GM12872 (cell line): ENCODE results near the gene ABCG8.

Experiments
- CTCF ChIP-seq: IDR thresholded peaks from 3 replicates; pipeline ENCODE4 v1.5.1; 2011; ENCODE audit warnings: low read depth, mild to moderate bottlenecking, low read length, moderate library complexity; ENCODE audit not compliant: insufficient read depth

The ABCG8 gene

GRCh38 chr2:43877782-43878464, 39.2 kb downstream of the ABCG8 start:
- peak; percentile 98 for TF ChIP-seq CTCF

GRCh38 chr2:43879261-43879660, 40.5 kb downstream of the ABCG8 start:
- no peak for TF ChIP-seq CTCF

GRCh38 chr2:43880471-43880870, 41.7 kb downstream of the ABCG8 start:
- no peak for TF ChIP-seq CTCF

- TF ChIP-seq CTCF: no peak
Measured at GRCh38 chr2:43880952-43881351, 42.2 kb downstream of the ABCG8 start.

- TF ChIP-seq CTCF: no peak
Measured at GRCh38 chr2:43882312-43882711, 43.5 kb downstream of the ABCG8 start.

GRCh38 chr2:43884689-43885088, 45.9 kb downstream of the ABCG8 start:
- no peak for TF ChIP-seq CTCF

- no peak for TF ChIP-seq CTCF
Measured at GRCh38 chr2:43885132-43885632, 46.4 kb downstream of the ABCG8 start.
